NCI-H1417 treated with DMSO at 0.1 percent for 48 hours (cell line): ENCODE measurements around the gene LDLRAD4.

Experiments
- DNase-seq: peaks from one replicate; lab custom pipeline; 2025; lab: John Stamatoyannopoulos, UW

The LDLRAD4 gene

DNA sequence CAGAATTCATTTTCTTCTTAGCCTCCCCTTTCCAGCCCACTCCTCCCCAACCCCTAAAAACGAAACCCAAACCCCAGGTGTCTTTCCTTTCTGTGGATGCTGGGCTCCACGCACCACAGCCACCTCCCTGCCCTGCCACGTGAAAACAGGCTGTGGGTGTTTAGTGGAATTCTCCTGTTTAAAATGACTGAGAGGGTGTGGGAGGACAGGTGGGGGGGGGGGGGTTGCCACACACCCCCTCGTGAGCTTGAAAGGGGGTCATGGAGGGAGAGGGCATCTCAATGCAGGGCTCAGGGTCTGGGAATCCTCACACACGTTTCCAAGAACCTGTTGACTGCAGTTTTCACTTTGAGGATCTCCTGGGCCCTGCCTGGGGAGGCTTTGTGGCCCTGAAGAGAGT is 397.5 kb downstream of the LDLRAD4 start:
- no peak for DNase-seq

DNA sequence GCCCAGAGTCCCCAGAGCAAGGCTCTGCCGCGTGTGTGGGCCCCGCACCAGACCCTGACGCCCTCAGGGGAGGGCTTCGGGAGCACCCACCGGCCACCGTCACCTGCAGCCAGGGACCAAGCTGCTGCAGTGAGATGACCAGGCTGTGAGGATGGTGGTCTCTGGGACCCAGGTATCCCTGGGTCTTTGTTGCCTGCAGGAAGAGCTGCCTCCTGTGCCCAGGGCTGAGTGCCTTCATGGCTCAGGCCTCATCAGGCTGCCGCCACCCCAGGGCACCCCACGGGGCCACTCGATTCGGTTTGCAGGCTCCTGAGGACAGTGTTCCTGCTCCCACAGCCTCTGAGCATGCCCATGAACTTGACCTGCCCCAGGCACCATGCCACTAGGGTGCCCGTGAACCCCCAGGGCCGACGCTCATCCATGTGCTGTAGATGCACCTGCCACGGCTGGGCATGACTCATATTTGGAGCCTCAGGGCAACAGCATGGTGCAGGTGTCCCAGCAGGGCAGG is 398.0 kb downstream of the LDLRAD4 start:
- DNase-seq, result no peak

DNA sequence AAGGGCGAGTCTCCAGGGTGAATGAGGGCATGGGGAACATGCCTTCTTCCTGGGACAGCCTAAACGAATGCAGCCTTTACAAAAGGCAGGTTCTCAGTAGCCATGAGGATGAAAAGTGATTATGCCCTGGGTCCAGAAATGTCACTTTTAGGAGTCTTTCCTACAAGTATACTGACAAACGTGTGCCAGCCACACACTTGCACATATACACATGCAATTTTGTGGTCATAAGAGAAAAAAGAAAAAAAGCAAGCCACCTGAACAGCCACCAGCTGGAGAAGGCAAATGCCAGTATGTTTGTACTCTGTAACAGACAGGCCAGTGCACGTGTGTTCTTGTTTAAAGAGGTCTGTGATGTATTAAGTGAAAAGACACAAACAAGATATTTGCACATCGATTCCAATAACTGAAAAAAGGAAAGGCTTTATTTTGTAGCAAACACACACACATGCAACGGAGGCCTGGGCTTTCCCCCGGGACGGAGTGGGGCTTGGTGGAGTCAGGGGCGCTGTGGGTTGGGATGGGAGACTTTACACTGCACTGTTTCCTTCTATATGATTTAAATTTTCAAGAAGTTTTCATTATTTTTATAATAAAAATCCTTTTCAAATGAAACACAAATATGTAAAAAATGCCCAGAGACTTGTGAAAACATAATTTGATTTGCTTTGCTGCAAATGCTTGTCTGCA is 399.4 kb downstream of the LDLRAD4 start:
- no peak for DNase-seq

DNA sequence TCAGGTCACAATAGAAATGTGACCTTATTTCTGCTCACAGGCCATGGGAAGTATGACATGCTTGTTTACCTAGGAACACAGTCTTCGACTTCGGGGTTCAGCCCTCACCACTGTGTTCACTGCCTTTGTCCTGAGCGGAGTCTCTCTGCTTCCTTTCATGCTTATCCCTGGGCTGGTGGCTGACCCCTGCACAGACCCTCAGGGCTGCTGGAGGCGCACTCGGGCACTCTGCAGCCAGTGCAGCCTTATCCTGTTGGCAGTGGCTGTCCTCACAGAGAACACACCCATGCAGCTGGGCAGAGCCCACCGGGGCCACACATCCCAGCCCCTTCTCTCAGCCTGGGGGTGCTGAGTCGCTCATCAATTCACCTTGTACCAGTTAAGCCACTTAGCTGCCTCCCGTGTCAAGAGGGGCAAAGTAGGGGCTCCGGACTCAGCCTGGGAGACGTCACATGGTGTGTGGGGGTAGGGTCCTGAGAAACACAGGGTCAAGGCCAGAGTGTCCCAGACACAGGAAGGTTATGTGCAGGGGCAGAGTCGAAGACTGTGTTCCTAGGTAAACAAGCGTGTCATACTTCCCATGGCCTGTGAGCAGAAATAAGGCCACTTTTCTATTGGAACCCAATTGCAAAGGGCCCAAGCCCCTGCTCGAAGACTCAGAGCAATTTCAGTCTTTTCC is 400.3 kb downstream of the LDLRAD4 start:
- DNase-seq, result no peak

DNA sequence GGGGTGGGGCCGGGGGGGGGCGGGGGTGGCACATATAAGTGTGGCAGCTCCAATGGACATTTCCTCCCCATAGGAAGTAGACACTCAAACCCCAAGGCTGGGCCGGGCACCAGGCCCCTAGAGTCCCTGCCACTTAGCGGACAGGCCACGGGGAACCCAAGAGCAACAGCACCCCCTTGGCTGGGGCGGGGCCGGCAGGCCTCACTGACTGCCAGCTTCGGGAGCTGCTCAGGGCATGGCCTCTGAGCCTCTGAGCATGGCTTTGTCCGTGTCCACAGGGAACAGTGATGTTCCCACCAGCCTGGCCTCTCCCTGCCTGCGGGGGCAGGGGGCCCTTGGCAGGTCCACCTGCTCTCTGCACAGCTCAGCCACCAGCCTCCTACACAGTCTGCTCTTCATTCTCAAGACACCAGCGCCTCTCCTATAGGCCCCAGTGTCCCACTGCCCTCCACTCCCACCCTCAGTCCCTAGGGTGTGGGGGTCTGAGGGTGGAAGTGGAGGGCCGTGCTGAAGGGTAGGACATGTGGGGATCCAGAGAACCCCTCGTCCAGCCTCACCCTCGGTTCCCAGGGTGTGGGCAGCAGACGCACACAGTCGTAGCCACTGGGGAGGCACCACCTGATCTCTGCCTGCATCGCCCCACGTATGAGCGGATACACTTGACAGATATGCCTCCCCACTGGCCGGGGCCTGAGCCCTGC is 401.1 kb downstream of the LDLRAD4 start:
- DNase-seq, result no peak

DNA sequence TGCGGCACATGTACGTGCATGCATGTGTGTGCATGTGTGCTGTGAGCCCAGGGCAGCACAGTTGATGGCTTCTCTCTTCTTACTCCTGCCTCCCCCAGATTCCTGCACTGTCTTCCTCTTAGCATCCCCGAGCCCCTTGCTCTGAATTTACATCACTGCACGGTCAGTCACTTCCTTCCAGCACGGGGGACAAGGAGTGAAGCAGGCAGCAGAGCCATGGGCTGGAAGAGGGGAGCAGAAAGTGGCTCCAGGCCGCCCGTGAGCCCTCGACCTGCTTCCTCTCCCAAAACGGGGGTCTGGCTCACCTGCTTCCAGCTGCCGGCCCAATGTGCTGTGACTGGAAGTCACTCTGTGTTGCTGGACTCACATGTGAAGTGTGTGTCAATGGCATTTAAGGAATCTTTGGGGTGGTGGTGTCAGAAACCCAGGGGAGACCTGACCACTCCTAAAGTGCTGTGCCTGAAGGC is 401.7 kb downstream of the LDLRAD4 start:
- no peak for DNase-seq

DNA sequence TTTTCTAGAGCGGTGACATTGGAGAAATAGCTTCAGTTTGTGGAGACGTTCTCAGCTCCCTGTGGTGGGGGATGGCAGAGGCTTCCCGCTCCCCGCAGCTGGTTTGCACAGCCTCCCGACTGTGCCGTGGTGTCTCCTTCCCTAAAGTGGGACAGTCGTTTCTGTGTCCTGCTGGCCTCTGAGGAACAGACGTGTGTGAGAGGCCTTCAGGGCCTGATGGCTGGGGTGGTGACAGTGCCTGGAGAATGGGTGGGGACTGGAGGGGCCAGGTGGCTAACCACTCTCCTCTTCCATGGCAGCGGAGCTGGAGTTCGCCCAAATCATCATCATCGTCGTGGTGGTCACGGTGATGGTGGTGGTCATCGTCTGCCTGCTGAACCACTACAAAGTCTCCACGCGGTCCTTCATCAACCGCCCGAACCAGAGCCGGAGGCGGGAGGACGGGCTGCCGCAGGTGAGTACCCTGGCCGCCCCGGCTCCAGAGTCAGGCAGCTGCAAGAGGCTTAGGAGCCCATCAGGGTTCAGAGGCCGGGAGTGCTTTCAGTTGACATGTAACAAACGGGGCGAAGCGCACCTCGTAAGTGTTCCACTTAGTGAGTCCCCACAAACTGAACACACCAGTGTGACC is 402.4 kb downstream of the LDLRAD4 start:
- DNase-seq, result no peak

DNA sequence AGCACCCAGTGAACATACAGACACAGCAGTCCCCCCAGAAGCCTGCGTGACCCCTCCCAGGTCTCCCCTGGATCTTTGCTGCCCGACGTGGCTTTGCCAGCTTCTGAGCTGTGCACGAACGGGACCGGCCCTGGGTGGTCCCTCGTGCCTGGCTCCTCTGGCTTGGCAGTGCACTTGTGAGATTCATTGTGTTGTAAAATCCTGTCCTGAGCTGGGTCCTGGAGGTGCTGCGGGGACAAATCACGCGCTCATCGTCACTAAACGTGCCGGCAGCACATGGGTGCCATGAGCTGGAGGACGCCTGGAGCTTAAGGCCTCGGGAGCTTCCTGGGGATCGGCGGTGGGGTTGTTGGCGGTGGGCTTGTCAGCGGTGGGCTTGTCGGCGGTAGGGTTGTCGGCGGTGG is 402.9 kb downstream of the LDLRAD4 start:
- DNase-seq, result no peak

DNA sequence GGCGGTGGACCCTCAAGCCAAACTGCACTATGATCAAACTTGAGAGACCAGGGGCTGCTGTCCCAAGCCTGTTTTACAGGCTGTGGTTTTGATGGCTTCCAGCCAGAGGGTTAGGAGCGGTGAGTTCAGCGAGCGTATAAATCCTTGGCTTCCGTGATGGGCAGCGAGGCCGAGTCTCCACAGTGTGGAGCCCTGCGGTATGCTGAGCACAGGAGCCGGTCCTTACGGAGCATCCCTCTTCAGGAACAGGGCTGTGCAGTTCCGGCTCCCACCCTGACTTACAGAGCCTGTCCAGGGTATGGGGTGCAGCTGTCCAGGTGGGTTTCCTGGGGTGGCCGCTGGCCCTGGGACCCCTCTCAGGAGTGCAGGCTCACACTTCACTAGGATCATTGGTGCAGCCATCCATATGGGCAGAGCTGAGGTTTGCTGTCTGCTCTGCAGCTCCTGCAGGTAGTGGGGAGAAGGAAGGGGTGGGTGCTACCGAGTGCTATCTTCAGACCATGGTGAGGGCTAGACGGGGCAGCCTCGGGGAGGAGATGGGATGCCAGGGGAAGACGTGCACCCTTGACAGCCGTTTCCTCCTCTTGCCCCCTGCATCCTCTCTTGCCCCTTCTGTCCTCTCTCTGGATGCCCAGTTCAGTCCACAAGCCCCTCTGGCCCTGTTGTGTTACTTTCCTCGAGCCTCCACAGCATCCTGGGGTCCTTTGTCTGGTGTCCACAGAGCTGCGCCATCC is 403.5 kb downstream of the LDLRAD4 start:
- DNase-seq, result no peak

DNA sequence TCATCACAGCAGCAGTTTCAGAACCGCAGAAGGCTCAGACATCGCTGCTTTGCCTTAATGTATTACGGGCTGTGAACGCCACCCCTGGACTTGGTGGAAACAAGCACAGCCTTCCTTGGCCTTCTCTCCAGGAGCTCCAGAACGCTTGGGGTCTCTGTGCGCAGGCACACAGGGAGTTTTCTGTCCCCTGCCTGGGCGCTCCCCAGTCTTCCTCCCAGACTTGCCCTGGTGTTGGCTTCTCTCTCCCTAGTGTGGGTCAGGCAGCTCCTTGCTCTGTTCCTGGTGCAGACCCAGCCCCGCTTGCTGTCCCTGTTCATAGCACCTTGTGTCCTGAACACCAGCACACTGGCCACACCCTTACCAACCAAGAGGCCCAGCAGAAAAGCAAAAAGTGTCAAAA is 404.2 kb downstream of the LDLRAD4 start:
- DNase-seq, result no peak

DNA sequence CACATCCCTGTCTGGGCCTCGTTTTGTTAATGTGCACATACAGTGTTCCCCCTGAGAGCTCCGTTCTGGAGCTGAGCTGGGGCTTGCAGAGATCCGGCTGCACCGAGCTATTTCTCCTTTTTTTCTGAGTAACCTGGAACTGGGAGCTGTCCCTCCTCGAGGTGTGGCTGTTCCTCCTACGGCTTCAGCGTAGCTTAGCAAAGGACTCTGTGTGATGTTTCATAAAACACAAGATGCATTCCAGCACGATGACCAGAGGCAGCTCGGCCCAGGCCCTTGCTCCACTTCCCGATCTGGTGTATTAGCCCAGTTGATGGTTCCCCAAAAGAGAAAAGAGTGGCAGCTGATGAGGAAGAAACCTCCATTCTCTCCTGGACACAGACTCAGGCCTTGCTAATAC is 404.8 kb downstream of the LDLRAD4 start:
- DNase-seq, result no peak

DNA sequence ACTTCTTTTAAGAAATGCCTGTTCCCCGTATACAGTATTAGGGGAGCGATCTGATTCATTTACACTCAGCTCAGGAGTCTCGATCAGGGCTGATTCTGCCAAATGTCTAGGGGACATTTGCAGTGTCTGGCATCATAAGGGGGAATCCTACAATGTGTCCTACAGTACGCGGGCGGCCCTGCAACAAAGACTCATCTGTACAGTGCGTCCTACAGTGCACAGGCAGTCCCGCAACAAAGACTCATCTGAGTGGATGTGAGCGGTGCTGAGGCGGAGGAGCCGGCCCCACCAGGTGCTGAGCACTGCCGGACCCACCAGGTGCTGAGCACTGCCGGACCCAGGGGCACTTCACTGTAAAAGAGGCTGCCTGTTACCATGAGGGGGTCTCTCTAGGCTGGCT is 405.3 kb downstream of the LDLRAD4 start:
- no peak for DNase-seq

DNA sequence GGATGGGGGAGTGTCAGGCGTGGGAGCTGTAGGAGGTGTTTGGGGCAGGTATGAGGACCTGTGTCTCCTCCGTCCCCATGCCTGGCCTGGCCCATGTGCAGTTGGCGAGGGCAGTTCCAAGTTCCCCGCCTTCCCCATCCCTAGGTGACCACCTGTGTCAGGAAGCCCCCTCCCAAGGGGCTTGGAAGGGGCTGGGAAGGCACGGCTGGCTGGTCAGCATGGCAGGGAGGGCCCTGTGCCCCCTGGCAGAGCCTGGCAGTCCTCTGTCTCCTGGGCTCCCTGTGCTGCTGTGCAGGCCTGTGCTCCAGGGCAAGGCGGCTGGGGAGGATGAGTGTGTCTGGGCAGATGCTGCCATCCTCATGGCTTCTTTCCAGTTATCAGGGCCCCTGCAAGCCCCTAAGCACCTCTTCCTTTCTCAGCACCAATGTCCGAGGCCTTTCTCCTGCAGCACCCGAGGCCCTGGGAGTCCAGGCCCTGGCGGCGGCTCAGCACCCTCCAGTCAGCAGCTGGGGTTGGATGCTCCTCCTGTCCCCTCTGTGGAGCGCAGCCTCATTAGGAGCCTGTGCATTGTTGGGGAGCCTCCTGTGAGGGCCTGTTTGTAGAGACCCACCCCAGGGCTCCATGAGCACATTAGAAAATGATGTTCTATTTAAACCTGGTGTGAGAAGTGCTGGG is 406.1 kb downstream of the LDLRAD4 start:
- no peak for DNase-seq

DNA sequence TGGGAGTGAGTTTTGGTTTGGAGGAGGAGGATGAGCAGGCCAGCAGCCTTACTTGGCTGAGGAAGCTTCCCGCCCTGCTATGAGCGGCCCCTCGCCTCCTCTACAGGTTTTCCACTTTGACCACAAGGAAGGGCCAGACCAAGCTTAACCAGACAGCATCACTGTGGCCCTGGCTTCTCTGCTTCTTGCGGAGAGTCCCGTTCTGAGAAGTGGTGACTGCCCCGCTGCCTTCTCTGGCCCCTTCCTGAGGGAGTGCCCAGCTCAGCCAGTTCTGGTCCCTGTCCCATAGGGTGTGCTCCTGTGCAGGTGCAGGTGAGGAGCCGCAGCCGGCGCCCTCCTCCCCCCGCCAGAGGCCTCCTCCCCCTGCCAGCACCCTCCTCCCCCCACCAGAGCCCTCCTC is 406.8 kb downstream of the LDLRAD4 start:
- no peak for DNase-seq

DNA sequence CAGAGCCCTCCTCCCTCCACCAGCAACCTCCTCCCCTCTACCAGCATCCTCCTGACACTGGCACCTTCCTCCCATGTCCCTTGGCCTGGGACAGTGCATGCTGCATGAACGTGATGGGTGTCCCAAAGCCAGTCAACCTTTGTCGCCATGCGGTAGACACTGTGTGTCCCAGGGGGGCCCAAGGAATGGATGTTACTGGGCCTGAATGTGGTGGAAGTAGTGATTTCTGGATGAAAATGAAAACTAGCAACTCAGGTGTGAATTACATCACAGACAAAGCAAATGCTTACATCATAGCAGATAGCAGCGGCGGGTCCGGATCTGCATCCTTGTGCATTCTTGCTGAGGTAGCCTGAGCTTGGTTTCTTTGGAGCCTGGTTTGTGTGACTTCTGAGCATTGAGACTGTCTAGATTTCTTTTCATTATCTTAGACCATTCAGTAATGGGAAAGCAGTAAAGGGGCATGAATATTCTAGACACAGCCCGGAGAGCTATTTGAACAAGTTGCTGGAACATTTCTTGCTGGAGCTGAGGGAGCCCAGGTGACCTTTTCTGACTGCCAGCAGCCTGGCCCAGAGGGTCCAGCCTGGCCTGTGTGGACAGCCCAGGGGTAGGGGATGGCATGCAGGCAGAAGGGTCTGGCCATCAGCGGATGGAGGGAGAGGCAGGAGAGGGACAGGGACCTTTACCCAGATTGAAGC is 407.4 kb downstream of the LDLRAD4 start:
- DNase-seq, result no peak

DNA sequence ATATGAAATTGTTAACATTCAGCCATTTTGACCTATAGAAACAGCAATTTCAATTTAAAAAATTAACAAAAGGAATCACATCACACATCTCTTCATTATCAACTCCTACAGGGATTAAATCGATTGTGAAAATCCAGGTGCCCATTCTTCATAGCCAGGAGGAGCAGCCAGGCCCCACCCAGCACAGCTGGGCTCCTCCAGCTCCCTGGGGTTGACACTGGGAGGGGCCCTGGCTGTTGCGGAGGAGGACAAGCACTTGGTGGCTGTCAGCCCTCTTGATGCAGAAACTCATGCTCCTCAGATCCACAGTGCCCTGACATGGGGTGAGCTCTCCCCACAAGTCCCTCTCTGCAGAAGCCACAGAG is 408.0 kb downstream of the LDLRAD4 start:
- DNase-seq, result no peak

DNA sequence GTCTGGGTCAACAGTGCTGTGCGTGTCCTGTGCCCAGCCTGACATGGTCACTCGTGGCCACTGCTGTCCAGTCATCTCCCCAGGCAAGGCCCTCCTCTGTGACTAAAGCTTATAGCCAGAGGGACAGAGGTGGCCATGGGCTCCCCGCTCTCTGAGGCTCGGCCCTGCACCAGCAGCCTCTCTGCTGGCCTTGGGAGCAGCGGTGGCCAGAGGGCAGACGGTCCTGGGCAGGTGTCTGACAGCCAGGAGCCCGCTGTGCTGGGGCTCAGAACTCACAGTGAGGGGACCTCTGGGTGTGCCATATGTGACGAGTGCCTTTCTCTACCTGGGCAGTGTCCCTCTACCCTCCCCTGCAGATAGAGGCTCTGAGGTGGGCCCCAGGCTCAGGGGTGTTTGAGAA is 409.1 kb downstream of the LDLRAD4 start:
- no peak for DNase-seq

DNA sequence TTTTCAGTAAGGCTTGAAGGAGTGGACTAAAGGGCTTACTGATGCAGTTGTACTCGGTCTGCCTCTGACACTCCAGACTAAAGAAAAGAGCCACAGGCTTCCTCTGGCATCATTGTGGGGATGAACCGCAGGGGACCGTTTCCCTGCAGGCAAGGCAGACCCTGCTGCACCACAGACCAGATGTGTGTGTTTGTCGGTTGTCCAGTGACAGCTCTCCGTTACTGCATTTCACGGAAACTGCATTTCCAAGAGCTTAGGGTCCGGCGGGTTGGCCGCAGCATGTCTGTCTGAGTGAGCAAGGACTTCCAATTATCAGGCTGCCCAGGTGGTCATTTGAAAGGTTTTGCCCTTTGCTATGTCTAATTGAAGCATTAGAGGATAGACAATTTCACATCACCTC is 409.7 kb downstream of the LDLRAD4 start:
- DNase-seq, result no peak

DNA sequence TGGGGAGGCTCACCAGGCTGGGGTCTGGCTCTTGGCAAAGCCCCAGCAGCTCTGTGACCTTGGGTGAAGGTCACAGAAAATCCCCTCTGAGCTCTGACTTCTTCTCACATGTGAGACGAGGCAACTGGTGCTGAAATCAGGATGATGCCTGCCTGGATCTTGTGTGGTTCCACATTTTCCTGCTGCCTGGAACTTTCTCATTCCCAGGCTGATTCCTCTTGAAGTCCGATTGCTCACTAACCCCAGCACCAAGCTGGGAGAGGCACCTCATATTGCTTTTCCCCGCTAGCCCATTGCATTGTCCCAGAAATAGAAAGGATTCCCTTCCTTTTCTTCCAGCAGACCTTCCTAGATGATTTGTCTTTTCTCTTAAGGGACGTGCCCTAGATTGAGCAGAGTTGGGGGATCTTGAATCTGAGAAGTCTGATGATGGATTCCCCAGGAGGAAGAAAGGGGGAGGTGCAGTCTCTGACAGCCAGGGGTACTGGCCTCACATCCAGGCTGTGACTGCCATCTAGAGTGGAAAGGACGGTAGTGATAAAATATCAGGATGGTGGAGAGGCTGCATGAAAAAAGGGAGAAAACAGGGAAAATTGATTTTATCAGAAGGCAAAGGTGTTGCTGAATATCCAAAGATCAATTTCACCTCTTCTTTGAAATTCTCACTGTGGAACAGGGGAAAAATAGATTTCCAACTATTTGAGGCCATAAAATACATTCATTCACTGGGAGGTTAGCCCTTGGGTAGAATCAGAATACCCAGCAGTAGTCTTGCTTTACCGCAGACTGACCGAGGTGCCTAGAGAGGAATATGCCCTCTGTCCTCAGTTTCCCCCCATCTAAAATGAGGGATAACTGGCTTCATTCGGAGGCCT is 411.5 kb downstream of the LDLRAD4 start:
- no peak for DNase-seq
